Embryonic facial prominence (tissue), 1 donor: ENCODE measurements around the gene PRDM5.

Experiments
- DNase-seq: peaks from one replicate; pipeline ENCODE4 v3.0.0-alpha.2; 2016; ENCODE audit errors: extremely low spot score

The PRDM5 gene

DNA sequence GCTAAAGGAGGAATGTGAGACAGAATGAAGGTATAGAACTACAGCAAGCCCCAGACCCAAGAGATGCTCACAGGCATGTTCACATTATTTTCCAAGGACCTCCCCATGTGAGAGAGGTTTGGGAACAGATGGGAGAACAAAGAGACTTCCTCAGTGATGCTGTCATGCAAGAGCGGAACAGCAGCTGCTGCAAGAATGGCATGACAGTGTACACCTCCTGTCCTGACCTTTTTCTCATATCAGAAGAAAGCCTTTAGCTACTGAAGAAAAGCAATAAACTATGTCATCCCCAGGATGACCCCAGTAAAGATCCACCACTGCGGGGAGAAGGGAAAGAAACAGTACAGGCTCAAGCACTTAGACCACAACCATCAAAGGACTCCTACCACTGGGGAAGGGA, 7.2 kb downstream of the PRDM5 start:
- DNase-seq: no peak

DNA sequence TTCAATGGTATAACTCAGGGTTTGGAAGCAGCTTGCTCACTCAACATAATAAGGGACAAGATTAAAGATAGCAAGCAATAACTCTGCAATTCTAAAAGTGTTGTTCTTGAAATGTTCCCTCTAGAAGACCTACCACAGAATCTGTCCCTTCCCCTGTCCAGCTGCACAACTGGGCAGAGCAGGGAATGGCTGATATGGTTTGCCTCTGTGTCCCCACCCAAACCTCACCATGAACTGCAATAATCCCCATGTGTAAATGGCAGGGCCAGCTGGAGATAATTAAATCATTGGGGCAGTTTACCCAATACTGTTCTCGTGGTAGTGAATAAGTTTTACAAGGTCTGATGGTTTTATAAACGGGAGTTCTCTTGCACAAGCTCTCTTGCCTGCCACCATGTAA, 19.1 kb downstream of the PRDM5 start:
- DNase-seq: no peak

DNA sequence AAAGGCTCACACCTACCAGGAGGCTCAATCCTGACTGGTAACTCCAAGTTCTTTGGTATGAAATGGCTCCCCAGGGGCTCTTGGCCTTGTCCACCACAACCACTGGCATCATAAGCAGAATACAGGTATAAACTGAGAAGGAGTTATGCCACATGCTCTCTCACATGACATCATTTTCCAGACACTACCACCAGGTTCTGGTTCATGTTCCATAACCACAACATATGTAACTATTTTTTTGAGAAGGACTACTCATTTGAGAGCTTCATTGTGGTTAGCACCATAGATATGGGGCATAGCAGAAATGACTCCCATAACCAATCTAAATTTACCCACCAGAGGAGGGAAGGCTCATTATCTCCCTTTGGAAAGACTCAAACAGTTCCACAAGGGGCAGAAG, 19.6 kb downstream of the PRDM5 start:
- DNase-seq: no peak

DNA sequence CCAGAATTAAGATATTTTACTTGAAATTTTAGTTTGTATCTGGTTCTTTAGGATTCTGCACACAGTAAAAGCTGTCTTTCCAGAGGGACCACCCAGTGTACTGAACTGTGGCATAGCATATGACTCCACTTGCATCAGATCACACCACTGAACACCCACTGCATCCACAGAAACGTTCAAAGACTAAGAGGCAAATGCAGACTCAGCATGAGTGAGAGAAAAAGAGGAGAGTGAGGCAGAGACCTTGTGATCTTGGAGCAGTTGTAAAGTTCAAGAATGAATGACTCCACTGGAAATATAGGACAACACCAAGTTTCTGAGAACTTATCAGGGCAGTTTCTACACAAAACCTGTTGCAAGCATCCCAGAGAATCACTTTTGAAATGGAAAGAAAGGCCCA, 20.8 kb downstream of the PRDM5 start:
- DNase-seq: no peak

DNA sequence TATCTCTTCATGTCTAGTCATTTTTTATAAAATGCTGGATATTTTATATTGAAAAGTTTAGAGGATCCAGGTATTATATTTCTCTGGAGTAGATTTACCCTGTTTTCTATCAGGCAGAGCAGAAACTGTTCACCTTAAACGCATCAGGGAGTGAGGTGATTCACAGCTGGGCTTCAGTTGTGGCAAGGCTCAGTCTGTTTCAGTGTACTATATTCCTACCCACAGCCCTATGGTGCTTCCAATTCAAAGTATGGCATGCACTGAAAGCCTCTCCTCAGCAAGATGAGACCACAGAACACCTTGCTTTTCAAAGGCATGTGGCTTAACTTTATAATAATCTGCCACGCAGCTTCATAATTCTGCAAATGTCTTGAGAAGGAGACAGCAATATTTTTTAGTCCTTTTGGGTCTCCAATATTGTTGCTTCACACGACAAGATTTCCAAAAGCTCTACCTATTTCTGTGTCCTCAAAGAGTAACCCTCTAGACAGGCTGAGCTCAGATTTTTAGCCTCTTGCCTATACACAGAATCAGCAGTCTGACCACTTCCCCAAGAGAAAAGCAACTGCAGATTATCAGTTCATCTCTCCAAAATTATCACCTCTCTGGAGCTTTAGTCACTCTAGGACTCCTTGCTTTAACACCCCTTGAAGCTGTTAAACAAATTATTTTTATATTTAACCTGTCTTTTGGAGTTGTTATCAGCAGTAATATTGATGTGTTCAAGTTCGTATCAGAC, 24.4 kb downstream of the PRDM5 start:
- DNase-seq: no peak

DNA sequence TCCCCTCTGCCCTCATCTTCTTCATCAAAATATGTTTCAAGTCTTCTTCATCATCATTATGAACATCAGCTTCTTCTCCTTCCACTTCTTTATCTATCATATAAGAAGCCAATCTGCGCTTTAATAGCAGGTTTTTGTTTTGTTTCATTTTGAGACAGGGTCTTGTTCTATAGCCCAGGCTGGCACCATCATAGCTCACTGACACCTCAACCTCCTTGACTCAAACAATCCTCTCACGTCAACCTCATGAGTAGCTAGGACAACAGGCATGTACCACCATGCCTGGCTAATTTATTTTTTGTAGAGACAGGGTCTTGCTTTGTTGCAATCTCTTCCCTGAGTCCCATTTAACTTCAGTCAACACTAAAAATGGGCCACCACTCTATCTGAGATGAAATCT, 27.0 kb downstream of the PRDM5 start:
- DNase-seq: no peak

DNA sequence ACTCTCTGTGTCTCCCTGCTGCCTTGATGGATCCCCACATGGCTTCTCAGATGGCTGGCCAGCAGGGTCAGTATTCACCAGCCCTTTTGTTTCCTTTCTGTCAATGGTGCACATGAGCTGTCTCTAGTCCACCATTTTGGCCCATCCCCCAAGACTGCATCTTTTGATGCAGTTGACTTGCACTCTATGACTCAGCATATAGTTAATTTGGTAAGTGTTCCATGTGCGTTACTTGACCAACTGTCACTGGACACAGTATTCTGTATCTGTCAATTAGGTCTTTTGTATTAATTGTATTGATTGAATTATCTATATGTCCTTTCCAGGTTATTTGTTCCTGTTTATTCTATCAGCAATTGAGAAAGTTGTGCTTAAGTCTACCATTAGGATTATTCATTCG, 29.2 kb downstream of the PRDM5 start:
- DNase-seq: no peak

DNA sequence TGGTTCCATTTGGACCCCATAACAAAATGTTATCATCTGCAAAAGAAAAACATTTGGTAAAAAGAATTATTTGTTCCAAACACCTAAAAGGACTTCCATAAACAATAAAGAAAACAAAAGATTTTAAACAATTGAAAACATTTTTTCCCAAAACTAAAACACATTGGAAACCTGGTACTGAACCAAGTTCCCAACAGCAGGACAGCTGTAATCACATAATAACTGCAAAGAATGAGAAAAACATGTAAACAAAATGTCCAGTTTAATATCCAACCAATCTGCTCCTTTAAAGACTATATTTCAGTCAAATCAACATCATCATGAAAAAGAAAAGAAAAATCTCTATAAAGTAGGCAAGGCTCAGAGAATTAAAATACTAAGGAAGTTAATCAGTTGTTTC, 36.3 kb downstream of the PRDM5 start:
- no peak for DNase-seq

DNA sequence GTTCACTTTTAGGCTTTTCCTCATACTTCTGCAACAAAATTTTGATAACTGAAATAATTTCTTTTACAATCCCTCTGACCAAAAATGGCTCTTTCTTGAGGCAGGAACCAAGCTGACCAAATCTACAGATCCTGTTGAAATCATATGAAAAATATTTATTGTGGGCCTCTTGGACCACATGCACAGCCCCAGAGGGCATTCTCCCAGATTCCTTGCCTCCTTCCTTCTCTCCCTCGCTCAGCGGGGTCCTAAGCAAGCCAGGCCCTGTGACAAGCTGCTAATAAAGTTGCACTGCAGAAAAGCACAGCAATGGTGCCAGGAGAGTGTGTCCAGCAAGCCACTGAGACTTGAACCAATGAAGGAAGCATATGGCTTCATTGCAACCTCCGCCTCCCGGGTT, 40.7 kb downstream of the PRDM5 start:
- DNase-seq: no peak

DNA sequence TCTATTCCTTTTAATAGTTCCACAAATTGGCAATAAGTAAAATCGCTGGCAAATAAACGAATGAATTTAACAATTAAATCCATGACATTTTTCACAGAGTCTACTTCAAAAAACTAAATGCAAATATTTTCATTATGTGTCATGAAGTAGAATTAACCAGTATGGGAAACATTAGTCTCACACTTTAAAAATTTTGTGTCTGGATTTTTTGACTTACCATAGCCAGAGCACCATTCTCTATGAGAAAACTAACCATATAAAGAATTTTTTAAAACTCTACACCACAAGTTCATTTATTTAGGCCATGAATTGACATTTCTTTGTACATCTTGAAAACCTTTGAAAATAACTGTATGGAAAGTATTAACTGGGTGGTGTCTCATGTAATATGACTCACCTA, 41.2 kb downstream of the PRDM5 start:
- no peak for DNase-seq

DNA sequence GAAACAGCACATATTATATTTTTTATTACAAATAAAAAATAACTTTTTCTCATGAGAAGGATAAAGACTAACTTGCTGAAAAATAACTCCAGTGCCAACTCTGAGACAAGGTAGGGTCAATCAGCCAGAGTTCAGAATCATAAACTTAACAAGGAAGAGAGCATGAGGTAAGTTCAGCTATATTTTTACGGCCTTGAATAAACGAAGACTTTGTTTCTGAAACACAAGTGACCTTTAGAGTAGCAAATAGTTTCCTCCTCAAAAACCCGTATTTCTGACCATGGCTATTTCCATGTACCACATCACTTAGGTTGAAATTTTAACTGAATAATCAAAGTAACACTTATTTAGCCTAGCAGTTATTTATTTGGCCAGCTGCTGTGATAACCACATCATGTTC, 45.5 kb downstream of the PRDM5 start:
- no peak for DNase-seq

DNA sequence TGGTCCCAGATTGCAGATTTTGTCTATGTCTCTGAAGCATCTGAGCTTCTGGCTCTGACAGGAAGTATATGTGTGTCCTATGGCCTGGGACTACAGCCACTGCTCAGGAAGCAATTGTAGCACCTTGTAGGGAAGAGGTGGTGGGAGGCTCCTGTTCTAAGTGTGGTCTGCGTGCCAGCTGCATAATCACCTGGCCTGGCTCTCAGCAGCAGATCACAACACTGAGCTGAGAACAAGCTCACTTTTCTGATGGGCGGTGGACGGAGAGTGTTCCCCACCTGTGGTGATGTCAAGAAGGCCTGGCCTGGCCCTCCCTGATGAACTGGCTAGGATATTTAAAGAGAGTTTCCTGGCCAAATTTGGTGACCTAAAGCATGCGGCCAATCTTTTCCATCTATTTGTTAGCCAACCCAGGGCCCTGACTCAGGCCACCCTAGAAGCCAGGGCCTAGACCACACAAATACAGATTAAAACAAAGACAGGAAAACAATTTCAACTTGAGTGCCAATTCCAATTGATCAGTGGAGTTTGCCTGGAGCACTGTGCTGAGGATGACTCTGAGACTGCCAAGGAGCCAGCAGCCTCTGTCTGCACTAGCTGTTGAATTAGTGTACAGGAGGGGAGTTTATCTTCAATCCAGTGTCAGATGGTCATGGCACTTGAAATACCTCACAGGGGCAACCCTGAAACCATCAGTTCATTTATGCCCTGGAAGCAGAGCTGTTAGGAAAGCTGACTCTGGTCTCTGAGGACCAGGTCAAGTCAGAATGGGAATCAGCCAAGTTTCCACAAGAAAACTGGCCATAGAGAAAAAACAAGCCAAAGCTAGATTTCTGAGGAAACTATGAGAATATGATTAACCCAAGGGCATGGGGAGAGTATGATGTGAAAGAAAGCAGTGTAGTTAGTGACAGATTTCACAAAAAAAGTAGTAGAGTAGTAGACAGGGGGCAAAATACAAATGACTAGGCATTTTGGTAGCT, 47.4 kb downstream of the PRDM5 start:
- no peak for DNase-seq

DNA sequence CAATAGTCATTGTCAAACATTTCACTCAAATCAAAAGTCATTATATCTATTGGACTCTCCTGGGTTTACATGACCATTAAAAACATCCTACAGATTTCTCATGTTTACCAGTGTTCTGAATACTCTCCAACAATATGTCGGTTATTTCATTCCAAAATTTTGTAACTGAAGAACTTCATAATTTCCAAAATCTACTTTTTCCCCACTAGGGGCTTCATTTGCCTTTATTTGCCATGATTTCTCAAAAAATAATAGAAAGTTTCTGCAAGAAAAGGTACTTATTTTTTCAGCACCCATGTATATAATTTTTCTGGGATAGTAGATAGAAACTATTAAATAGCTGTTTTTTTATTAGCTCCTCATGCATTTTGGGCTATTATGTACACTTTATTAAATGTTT, 49.0 kb downstream of the PRDM5 start:
- no peak for DNase-seq

DNA sequence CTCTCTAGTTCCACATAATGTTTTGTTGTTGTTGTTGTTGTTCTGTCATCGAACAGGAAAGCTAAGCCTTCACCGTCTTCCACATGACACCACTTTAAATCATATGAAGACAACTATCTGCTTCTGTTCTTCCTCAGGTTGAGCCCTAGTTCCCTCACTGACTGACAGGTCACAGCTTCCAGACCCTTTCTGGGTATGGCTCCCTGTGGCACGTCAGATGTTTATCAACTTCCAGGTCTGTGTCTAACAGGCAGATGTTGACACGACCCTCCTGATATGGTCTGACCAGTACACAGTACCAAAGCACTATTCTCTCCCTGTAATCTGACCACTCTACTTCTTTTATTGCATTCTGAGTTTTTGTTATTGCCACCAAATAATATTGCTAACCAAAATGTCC, 51.4 kb downstream of the PRDM5 start:
- DNase-seq: no peak

DNA sequence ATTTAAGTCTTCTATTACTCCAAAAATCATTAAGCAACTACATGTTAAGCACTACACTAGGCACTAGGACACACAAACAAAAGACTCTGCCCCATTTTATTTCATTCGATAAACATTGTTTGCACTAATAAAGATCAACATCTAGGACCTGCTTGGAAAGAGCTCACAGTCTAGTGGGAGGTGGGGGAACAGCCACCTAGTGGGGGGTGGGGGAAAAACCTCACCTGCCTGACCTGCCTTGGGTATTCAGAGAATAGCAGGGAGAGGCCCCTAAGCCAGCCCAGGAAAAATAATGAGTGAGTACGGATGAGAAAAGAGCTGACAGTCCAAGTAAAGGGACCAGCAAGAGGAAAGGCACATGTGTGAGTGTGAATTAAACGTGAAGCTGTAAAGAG, 52.2 kb downstream of the PRDM5 start:
- DNase-seq: no peak

DNA sequence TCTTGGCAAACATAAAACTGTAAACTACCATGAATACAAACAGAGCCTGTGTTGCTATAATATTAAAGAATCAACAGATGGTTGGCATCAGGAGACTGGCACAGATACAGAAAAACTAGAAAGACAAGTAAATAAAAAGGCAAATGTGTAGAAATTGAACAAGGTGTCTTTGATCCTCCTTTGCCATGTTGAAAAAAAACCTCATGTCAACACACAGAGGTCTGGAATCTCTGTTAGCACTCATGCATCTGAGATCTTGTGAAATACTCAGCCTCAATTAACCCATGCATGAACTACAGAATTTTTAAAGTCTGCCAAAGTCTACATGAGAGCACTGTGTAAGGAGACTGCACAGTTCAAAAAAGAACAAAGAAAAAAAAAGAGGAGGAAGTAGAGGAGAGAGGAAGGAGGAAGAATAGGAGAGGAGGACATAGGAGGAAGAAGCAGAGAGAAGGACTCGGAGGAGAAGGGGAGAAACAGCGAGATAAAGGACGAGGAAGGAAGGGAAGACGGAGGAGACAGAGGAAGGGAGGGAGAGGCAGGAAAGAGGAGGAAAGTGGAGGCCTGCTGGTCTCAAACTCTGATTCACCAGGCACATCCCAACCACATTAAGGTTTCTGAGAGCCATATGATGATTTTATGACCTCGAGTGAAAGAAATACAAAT, 52.8 kb downstream of the PRDM5 start:
- no peak for DNase-seq

DNA sequence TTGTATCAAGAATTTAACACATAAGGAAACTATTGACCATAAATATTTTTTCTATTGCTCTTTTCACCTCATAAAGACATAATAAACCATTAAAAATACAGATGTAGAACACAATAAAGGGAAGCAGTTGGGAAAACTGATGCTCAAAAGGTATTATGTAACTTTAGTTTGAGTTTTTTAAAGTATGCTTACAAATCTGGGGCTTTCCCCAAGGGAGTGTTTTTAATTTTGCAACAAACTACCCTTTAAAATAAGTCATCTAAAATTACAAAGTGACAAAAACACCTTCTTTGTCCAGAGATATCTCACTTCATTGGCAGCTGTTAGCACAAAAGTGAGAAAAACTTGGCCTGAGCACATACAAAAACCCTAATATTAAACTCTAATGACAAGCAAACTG, 55.0 kb downstream of the PRDM5 start:
- DNase-seq: no peak

DNA sequence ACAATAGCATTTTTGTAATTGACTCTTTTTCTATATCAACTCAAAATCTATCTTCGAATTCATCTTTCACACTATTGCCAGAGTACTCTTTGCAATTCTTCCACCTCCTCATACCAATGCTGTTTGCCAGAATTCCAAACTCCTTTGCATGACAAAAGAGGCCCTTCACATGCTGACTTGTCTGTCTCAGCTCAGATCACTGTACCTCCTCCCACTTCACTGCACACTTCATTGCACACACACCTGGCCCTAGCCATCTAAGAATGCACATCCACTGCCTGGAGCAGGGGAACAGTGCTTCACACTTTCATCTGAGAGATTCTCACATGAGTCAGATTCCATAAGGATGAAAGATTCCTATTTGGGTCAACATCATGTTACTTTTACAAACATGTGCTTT, 56.5 kb downstream of the PRDM5 start:
- DNase-seq: no peak

DNA sequence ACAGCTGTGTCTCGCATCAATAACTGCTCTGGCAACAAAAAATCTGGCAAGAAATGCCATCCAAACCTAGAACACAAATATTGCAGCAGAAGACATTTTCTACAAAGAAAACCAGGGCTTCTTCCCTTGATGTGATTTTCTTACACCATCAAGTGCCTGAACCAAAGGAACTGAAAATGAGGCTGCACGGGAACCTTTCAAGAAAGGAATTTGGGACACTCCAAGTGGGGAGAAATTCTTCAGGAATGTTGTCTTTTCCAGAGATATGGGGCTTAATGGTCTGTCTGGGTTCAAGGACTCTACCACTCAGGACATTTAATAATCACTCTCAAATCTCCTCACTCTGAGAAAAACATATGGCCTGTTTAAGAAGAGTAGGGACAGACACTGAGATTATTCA, 57.6 kb downstream of the PRDM5 start:
- DNase-seq: no peak

DNA sequence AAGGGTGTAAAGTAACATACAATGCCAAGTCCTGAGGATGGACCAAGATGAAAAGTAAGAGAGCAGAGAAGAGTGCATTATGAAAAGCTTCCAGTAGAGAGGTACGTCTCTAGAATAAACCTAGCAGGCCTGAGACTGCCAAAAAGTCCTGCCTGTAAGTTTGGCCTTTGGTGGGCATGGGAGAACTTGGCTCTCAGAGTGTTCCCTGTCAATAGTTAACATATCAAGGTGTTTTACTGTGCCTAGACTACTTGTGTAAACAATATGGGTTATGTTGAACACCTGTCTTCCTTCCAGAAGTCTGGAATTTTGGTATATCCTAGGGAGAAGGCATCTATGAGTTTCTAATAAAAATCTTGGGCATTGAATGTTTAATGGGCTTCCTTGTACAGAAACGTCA, 60.1 kb downstream of the PRDM5 start:
- no peak for DNase-seq

DNA sequence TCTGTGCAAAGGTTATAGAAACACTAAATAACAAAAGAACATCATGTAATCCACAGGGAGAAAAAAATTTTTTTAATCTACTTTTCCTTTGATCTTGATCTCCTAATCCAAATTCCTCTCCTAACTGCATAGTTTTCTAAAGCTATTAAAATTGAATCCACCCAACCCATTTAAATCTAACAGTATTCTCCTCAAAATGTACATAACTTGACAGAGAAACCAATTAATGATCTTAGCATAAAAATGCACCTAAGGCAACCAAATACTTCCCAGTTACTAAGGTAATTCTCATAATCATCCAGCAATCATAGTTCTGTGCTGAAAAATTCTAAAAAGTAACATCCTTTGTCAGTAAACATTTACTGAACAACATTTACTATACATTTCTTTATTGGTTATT, 60.7 kb downstream of the PRDM5 start:
- DNase-seq: no peak

DNA sequence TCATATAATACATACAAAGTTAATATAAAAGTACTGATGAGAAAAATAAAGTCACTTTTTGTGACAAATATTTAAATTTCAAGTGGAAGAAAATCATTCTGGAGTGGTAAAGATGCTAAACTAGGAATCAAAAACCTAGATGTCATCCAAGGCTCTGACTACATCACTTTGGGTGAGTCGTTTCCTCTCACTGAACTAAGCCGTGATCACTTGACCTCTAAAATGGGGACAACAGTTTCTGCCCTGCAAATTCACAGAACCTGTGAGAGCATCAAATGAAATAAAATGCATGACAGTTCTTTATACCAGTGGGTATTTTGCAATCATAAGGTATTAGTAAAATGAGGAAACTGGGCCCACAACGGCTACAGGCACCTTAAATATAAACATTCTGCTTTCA, 63.8 kb downstream of the PRDM5 start:
- DNase-seq: no peak

DNA sequence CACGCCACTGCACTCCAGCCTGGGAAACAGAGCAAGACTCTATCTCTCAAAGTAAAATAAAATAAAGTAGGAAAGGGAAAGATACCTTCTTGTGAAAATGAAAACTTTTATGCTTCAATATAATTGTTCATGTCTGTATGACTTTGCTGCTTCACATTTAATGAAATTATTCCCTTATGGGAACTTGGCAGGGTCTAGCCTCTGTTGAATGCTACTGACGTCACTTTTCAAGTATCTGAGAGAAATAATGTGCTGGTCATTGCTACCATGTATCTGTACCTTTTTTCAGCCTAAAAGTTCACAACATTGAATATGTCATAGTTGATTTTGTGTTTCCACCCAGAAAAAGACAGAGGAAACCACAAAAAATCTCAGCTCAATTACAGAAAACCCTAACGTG, 65.2 kb downstream of the PRDM5 start:
- DNase-seq: no peak
